Liver (tissue), 9 donors: ENCODE results near the gene MAP3K8. TPM values are rescaled to one million over a fixed set of nuclear protein-coding genes. Genes with fewer than 3 reads are reported as not detected.
"Not testable (repeated sequence)": the region's sequence is repeated elsewhere in the genome, so short reads cannot be mapped to it uniquely, and the experiment has no call there.

Experiments
- DNase-seq: peaks from one replicate; pipeline ENCODE4 v3.0.0-alpha.2; 2017; ENCODE audit warnings: low spot score
- H3K27ac ChIP-seq, 2 donors: one replicate each; pipeline ENCODE4 v1.7.0; 2013; ENCODE audit warnings: inconsistent platforms in 2 of 2, low read length in 2 of 2, control low read depth in 1 of 2, low read depth in 1 of 2, mild to moderate bottlenecking in 1 of 2
- H3K27me3 ChIP-seq, 4 donors: one replicate each; pipeline versions ENCODE4 v1.6.1 to v1.7.0; 2013; ENCODE audit warnings: low read length in 3 of 4, inconsistent platforms in 1 of 4, mild to moderate bottlenecking in 1 of 4, moderate library complexity in 1 of 4; ENCODE audit not compliant: control insufficient read depth in 4 of 4, insufficient read depth in 4 of 4
- H3K36me3 ChIP-seq, 4 donors: one replicate each; pipeline versions ENCODE4 v1.6.1 to v1.7.0; 2013; ENCODE audit warnings: low read length in 3 of 4, mild to moderate bottlenecking in 3 of 4, low read depth in 1 of 4, moderate library complexity in 1 of 4; ENCODE audit not compliant: control insufficient read depth in 4 of 4, insufficient read depth in 3 of 4
- H3K4me1 ChIP-seq, 4 donors: one replicate each; pipeline versions ENCODE4 v1.6.1 to v1.7.0; 2013; ENCODE audit warnings: low read length in 3 of 4, mild to moderate bottlenecking in 3 of 4, moderate library complexity in 1 of 4; ENCODE audit not compliant: control insufficient read depth in 4 of 4, insufficient read depth in 4 of 4
- H3K4me3 ChIP-seq, 3 donors: one replicate each; pipeline versions ENCODE4 v1.6.1 to v1.7.0; 2013; ENCODE audit warnings: low read length in 3 of 3, control low read depth in 1 of 3, low read depth in 1 of 3, mild to moderate bottlenecking in 1 of 3
- H3K9ac ChIP-seq, 2 donors: one replicate each; pipeline ENCODE4 v1.7.0; 2013; ENCODE audit warnings: low read length in 2 of 2, mild to moderate bottlenecking in 2 of 2, moderate library complexity in 2 of 2, control low read depth in 1 of 2, low read depth in 1 of 2
- H3K9me3 ChIP-seq, 4 donors: one replicate each; pipeline versions ENCODE4 v1.6.1 to v1.7.0; 2013; ENCODE audit warnings: low read length in 3 of 4; ENCODE audit not compliant: control insufficient read depth in 4 of 4
- CTCF ChIP-seq: fragments of 150-350 bp; IDR thresholded peaks from 2 replicates; pipeline ENCODE4 v1.5.1; 2017; ENCODE audit warnings: improper control_type of control experiment, low read depth, low read length; ENCODE audit not compliant: missing input control
- EGR1 ChIP-seq, 2 donors: IDR thresholded peaks; 2 replicates each; pipeline ENCODE4 v1.6.1; 2016 to 2018; ENCODE audit warnings: antibody characterized with exemption in 2 of 2, low read depth in 2 of 2
- FOXA1 ChIP-seq: IDR thresholded peaks from 2 replicates; pipeline ENCODE4 v1.6.1; 2016; ENCODE audit warnings: antibody characterized with exemption
- GABPA ChIP-seq, 2 donors: IDR thresholded peaks in 1 of 2; conservative IDR thresholded peaks in 1 of 2; 2 replicates each; pipeline ENCODE4 v1.6.1; 2016; ENCODE audit warnings: antibody characterized with exemption in 2 of 2, mild to moderate bottlenecking in 1 of 2, moderate library complexity in 1 of 2
- HNF4G ChIP-seq: IDR thresholded peaks from 2 replicates; pipeline ENCODE4 v1.6.1; 2016; ENCODE audit warnings: antibody characterized with exemption
- NR2F2 ChIP-seq: IDR thresholded peaks from 2 replicates; pipeline ENCODE4 v1.6.1; 2016; ENCODE audit warnings: antibody characterized with exemption
- RAD21 ChIP-seq, 2 donors: IDR thresholded peaks; 2 replicates each; pipeline ENCODE4 v1.6.1; 2016; ENCODE audit warnings: antibody characterized with exemption in 2 of 2, mild to moderate bottlenecking in 2 of 2
- RXRA ChIP-seq, 2 donors: IDR thresholded peaks; 2 replicates each; pipeline ENCODE4 v1.6.1; 2017 to 2018; ENCODE audit warnings: antibody characterized with exemption in 2 of 2, mild to moderate bottlenecking in 1 of 2
- SP1 ChIP-seq: IDR thresholded peaks from 2 replicates; pipeline ENCODE4 v1.6.1; 2018; ENCODE audit warnings: antibody characterized with exemption, mild to moderate bottlenecking
- TAF1 ChIP-seq: conservative IDR thresholded peaks from 2 replicates; pipeline ENCODE4 v1.6.1; 2016; ENCODE audit warnings: antibody characterized with exemption, mild to moderate bottlenecking
- YY1 ChIP-seq: IDR thresholded peaks from 2 replicates; pipeline ENCODE4 v1.6.1; 2016; ENCODE audit warnings: antibody characterized with exemption, mild to moderate bottlenecking
- WGBS: extraction: QIAGEN DNeasy Blood & Tissue Kit; methylation state at CpG from one replicate; pipeline ENCODE4 v1.1.7; 2013; 5-methylcytosine and 5-hydroxymethylcytosine counted together
- polyA plus RNA-seq, 2 donors: library from polyadenylated mRNA; stranded (reverse) in 1 of 2; unstranded in 1 of 2; fragments of 200-250 nt in 1 of 2; fragments of >200 nt in 1 of 2; fragmentation: Nextera tagmentation in 1 of 2; extraction: Ambion mirVana in 1 of 2; gene quantifications; one replicate each; pipeline versions ENCODE4 v1.2.1 to v1.2.3, GENCODE V29; 2013 to 2015
- total RNA-seq, 2 donors: library from RNA; depleted of rRNA; stranded (reverse); fragments of >200 nt; gene quantifications; one replicate each; pipeline ENCODE4 v1.2.3, GENCODE V29; 2014
- donor health status: healthy.
- donor health status: healthy.
- donor health status: healthy.
- donor health status: healthy.
- donor health status: healthy.

Gene MAP3K8
- total and polyA plus RNA-seq, 4 donors, result 2.1 to 11.4 (median 6.1) TPM

- no peak for TF ChIP-seq CTCF
- no peak for TF ChIP-seq TAF1
- TF ChIP-seq EGR1 (IDR thresholded peaks at IDR 0.05; ENCODE audit: low read depth in 2 of 2), result no peak
- no peak for TF ChIP-seq YY1
- no peak for TF ChIP-seq RXRA (IDR thresholded peaks at IDR 0.05)
- no peak for TF ChIP-seq SP1
These were observed 38.6 kb downstream of the MAP3K8 start (continued) for GRCh38 chr10:30472414-30473155.

DNA sequence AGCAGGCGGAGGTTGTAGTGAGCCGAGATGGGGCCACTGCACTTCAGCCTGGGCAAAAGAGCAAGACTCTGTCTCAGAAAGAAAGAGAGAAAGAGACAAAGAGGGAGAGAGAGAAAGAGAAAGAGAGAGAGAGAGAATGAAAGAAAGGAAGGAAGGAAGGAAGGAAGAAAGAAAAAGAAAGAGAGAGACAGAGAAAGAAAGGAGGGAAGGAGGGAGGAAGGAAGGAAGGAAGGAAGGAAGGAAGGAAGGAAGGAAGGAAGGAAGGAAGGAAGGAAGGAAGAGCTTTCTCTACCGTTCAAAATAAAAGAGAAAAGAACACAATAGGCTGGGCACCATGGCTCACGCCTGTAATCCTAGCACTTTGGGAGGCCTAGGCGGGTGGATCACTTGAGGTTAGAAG, 41.5 kb downstream of the MAP3K8 start:
- WGBS, result 69% methylated on average over 5 of the region's 5 CpGs

DNA sequence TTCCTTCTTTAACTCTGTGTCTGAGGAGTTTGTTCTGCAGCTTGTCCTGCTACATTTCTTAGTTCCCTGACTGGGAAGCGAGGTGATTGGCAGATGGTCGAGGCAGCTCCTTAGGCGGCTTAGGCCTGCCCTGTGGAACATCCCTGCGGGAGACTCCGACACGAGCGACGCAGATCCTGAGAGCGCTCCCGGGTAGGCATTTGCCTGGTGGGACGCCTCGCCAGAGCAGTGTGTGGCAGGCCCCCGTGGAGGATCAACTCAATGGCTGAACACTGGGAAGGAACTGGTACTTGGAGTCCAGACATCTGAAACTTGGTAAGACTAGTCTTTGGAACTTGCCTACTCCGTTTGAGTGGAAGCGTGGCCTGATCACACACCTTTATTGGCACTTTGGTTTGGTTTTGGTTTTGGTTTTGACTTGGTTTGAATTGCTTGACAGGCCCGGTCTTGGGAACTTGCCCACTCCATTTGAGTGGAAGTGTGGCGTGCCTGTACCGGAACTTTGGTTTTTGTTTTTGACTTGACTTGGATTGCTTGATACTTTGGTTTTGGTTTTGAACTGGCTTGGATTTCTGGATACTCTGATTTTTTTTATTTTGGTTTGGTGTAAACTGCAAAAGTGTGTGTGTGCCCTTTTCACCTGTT, 42.6 kb downstream of the MAP3K8 start:
- H3K27me3 ChIP-seq, result no peaks in the 10 kb centered on the region
- peaks cover 0 to 2% (median 0%) of the 10 kb centered on the region in 4 donors for H3K9me3 ChIP-seq
- no peak overlapping the region for H3K27ac ChIP-seq
- WGBS, result 88% methylated on average over 18 of the region's 18 CpGs
- no peaks in the 10 kb centered on the region for H3K36me3 ChIP-seq
- H3K9ac ChIP-seq, result no peak overlapping the region
- no peaks in the 10 kb centered on the region for H3K4me1 ChIP-seq
- no peak overlapping the region for H3K4me3 ChIP-seq
- DNase-seq, result no peak
- TF ChIP-seq CTCF (no peak), YY1 (no peak), NR2F2 (no peak), EGR1 (IDR thresholded peaks at IDR 0.05; ENCODE audit: low read depth in 2 of 2) (no peak), FOXA1 (no peak), HNF4G (no peak), TAF1 (no peak), GABPA (IDR thresholded peaks at IDR 0.05 in 1 of 2, conservative IDR thresholded peaks at IDR 0.05 in 1 of 2) (no peak), SP1 (no peak), RAD21 (IDR thresholded peaks at IDR 0.05) (no peak)

More for the DNA sequence above, 41.5 kb downstream of the MAP3K8 start:
- not testable (repeated sequence) for DNase-seq, H3K9me3 ChIP-seq, H3K36me3 ChIP-seq, H3K9ac ChIP-seq, H3K27me3 ChIP-seq, H3K4me1 ChIP-seq, H3K4me3 ChIP-seq, H3K27ac ChIP-seq

DNA sequence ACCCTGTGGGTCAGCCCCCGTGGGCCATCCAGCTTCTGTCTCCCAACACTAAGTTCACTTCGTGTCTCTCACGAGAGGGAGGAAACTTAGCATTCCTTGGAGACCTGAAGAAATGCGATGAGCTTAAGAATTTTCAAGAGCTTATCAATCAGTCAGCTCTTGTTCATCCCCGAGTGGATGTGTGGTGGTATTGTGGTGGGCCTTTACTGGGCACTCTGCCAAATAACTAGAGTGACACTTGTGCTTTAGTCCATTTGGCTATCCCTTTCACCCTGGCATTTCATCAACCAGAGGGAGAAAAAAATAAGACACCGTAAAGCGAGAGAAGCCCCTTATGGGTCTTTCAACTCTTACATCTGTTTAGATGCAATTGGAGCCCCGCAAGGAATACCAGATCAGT, 45.5 kb downstream of the MAP3K8 start:
- not testable (repeated sequence) for H3K27me3 ChIP-seq, H3K27ac ChIP-seq, H3K4me3 ChIP-seq, H3K9me3 ChIP-seq, H3K4me1 ChIP-seq, H3K36me3 ChIP-seq, H3K9ac ChIP-seq, DNase-seq
- WGBS, result 82% methylated on average over 8 of the region's 8 CpGs
